IMR-90 (cell line): ENCODE measurements around the gene RIPK3. TPM values are rescaled to one million over a fixed set of nuclear protein-coding genes. Genes with fewer than 3 reads are reported as not detected.
"Not testable (repeated sequence)": the region's sequence is repeated elsewhere in the genome, so short reads cannot be mapped to it uniquely, and the experiment has no call there.

ENCODE experiments used
- ATAC-seq: fragments of 200-7000 bp; cut with Tn5 transposase; 2 replicates; pipeline ENCODE4 v1.9.1; 2020; ENCODE audit warnings: low read depth, mild to moderate bottlenecking, moderate library complexity
- BruUV-seq: library from RNA; stranded (reverse); fragments of 400-500 nt; replicated peaks from 2 replicates; lab custom pipeline; 2021; lab: Mats Ljungman, UMichigan
- CTCF ChIA-PET: fragments of 300-600 bp; formaldehyde crosslinking; extraction: SDS; loops from one replicate; lab custom pipeline; 2021; ENCODE audit warnings: antibody characterized with exemption; lab: Yijun Ruan, JAX
- POLR2A ChIA-PET: fragments of 300-600 bp; sonication (Branson Sonifier 250); formaldehyde crosslinking; loops from one replicate; lab custom pipeline; 2022; ENCODE audit warnings: antibody characterized with exemption; ENCODE audit not compliant: unreplicated experiment; lab: Charles Lee
- DNase-seq: peaks from one replicate; pipeline ENCODE4 v3.0.0; 2013
- H2AFZ ChIP-seq: replicated peaks from 2 replicates; pipeline ENCODE3; 2013; ENCODE audit warnings: low read length, mild to moderate bottlenecking; ENCODE audit not compliant: poor library complexity
- H2AK5ac ChIP-seq: 2 replicates; pipeline ENCODE4 v1.6.1; 2013; ENCODE audit warnings: low read depth, low read length, inconsistent platforms
- H2AK9ac ChIP-seq: replicated peaks from 2 replicates; pipeline ENCODE3; 2013; ENCODE audit warnings: mild to moderate bottlenecking, low read depth, low read length, moderate library complexity; ENCODE audit not compliant: poor library complexity
- H2BK120ac ChIP-seq: 2 replicates; pipeline ENCODE4 v1.6.1; 2013; ENCODE audit warnings: low read depth, low read length, inconsistent platforms
- H2BK15ac ChIP-seq: 3 replicates; pipeline ENCODE4 v1.6.1; 2013; ENCODE audit warnings: low read depth, low read length, inconsistent platforms
- H2BK20ac ChIP-seq: 2 replicates; pipeline ENCODE4 v1.6.1; 2013; ENCODE audit warnings: low read depth, mild to moderate bottlenecking, inconsistent platforms, low read length, moderate library complexity
- H2BK5ac ChIP-seq: 2 replicates; pipeline ENCODE4 v1.6.1; 2013; ENCODE audit warnings: mild to moderate bottlenecking, low read depth, low read length, inconsistent platforms; ENCODE audit not compliant: poor library complexity, severe bottlenecking
- H3K14ac ChIP-seq: replicated peaks from 2 replicates; pipeline ENCODE4 v1.6.1; 2013; ENCODE audit warnings: low read depth, low read length, inconsistent platforms
- H3K18ac ChIP-seq: 2 replicates; pipeline ENCODE4 v1.6.1; 2013; ENCODE audit warnings: low read depth, low read length, control low read depth
- H3K23ac ChIP-seq: 2 replicates; pipeline ENCODE4 v1.6.1; 2013; ENCODE audit warnings: low read depth, low read length, inconsistent platforms
- H3K27ac ChIP-seq: 2 replicates; pipeline ENCODE4 v1.5.1; 2013; ENCODE audit warnings: mild to moderate bottlenecking, control low read depth, low read length; ENCODE audit not compliant: insufficient read depth
- H3K27me3 ChIP-seq: 2 replicates; pipeline ENCODE4 v1.6.1; 2013; ENCODE audit warnings: low read length; ENCODE audit not compliant: control insufficient read depth, insufficient read depth
- H3K36me3 ChIP-seq: 2 replicates; pipeline ENCODE4 v1.6.1; 2013; ENCODE audit warnings: low read length, mixed read lengths; ENCODE audit not compliant: control insufficient read depth, insufficient read depth
- H3K4ac ChIP-seq: 2 replicates; pipeline ENCODE4 v1.6.1; 2013; ENCODE audit warnings: low read depth, low read length, inconsistent platforms
- H3K4me1 ChIP-seq: 2 replicates; pipeline ENCODE4 v1.6.1; 2013; ENCODE audit warnings: low read length, mixed read lengths; ENCODE audit not compliant: control insufficient read depth, insufficient read depth
- H3K4me2 ChIP-seq: 2 replicates; pipeline ENCODE4 v1.6.1; 2013; ENCODE audit warnings: low read depth, mild to moderate bottlenecking, control low read depth, low read length, moderate library complexity
- H3K4me3 ChIP-seq: 2 replicates; pipeline ENCODE4 v1.5.1; 2013; ENCODE audit warnings: low read depth, mild to moderate bottlenecking, control low read depth, low read length, moderate library complexity; ENCODE audit not compliant: insufficient read depth
- H3K56ac ChIP-seq: 2 replicates; pipeline ENCODE4 v1.6.1; 2013; ENCODE audit warnings: low read length, inconsistent platforms; ENCODE audit not compliant: insufficient read depth; ENCODE audit errors: extremely low read depth
- H3K79me1 ChIP-seq, 2 experiments: 2 replicates each; pipeline ENCODE4 v1.6.1; 2013; ENCODE audit warnings: low read length in 2 of 2, inconsistent platforms in 1 of 2, low read depth in 1 of 2
- H3K9ac ChIP-seq: 2 replicates; pipeline ENCODE4 v1.6.1; 2013; ENCODE audit warnings: low read depth, low read length, control low read depth
- H3K9me1 ChIP-seq: 2 replicates; pipeline ENCODE4 v1.6.1; 2013; ENCODE audit warnings: low read length, inconsistent platforms; ENCODE audit not compliant: insufficient read depth
- H3K9me3 ChIP-seq: 2 replicates; pipeline ENCODE4 v1.6.1; 2013; ENCODE audit warnings: low read length; ENCODE audit not compliant: control insufficient read depth, insufficient read depth
- H4K20me1 ChIP-seq: 2 replicates; pipeline ENCODE4 v1.6.1; 2013; ENCODE audit warnings: low read length, inconsistent platforms; ENCODE audit not compliant: insufficient read depth
- H4K5ac ChIP-seq: 2 replicates; pipeline ENCODE4 v1.6.1; 2013; ENCODE audit warnings: mild to moderate bottlenecking, low read depth, low read length, control low read depth
- H4K8ac ChIP-seq, 2 experiments: 2 replicates each; pipeline ENCODE4 v1.6.1; 2013; ENCODE audit warnings: low read depth in 2 of 2, low read length in 2 of 2, control low read depth in 1 of 2, inconsistent platforms in 1 of 2
- H4K91ac ChIP-seq: 2 replicates; pipeline ENCODE4 v1.6.1; 2013; ENCODE audit warnings: low read depth, low read length, inconsistent platforms; ENCODE audit not compliant: insufficient read depth
- RAD21 ChIP-seq: IDR thresholded peaks from 2 replicates; pipeline ENCODE4 v1.6.1; 2012; ENCODE audit warnings: low read length, improper control_type of control experiment
- SMC3 ChIP-seq: fragments of 150-350 bp; IDR thresholded peaks from 2 replicates; pipeline ENCODE4 v1.6.1; 2016; ENCODE audit warnings: low read depth, mild to moderate bottlenecking, antibody characterized with exemption, low read length, moderate library complexity
- WGBS, 2 experiments: methylation state at CpG; one replicate each; pipeline versions ENCODE4 v1.1.5 to v1.1.7; 2013; ENCODE audit warnings: missing lambda C conversion rate in 2 of 2; ENCODE audit not compliant: insufficient read length in 1 of 2; ENCODE audit errors: extremely low coverage in 2 of 2; 5-methylcytosine and 5-hydroxymethylcytosine counted together
- dilution Hi-C: fragments of 300-500 bp; cut with HindIII; formaldehyde crosslinking; loops from one replicate; pipeline ENCODE4 v1.14.3; 2018; ENCODE audit warnings: low sequenced_read_pairs; ENCODE audit not compliant: unreplicated experiment
- in situ Hi-C: fragments of 300-500 bp; cut with MboI; formaldehyde crosslinking; loops from 3 replicates; pipeline ENCODE4 v1.14.3; 2019; ENCODE audit warnings: low sequenced_read_pairs, inconsistent platforms, mixed read lengths
- intact Hi-C: fragments of 100-400 bp; cut with micrococcal nuclease; formaldehyde crosslinking; loops from 2 replicates; pipeline ENCODE4 v1.10.0; 2022
- polyA plus RNA-seq, 3 experiments: library from polyadenylated mRNA; depleted of rRNA; stranded (reverse); fragments of >200 nt; gene quantifications; 2 replicates each; pipeline ENCODE4 v1.2.3, GENCODE V29; 2012; ENCODE audit warnings: low replicate concordance in 1 of 3
- total RNA-seq: library from RNA; depleted of rRNA; stranded (reverse); fragments of >200 nt; gene quantifications from 2 replicates; pipeline ENCODE4 v1.2.3, GENCODE V29; 2012
- TF ChIP-seq, protein P1 (sequence below): conservative IDR thresholded peaks from 2 replicates; pipeline ENCODE4 v1.5.1; 2012; ENCODE audit warnings: mild to moderate bottlenecking, low read depth, low read length, improper control_type of control experiment

The RIPK3 gene
- total and polyA plus RNA-seq, 2 of the 4 experiments (the other 2 are of a cell fraction), result 0.09 TPM; not detected in 1

DNA sequence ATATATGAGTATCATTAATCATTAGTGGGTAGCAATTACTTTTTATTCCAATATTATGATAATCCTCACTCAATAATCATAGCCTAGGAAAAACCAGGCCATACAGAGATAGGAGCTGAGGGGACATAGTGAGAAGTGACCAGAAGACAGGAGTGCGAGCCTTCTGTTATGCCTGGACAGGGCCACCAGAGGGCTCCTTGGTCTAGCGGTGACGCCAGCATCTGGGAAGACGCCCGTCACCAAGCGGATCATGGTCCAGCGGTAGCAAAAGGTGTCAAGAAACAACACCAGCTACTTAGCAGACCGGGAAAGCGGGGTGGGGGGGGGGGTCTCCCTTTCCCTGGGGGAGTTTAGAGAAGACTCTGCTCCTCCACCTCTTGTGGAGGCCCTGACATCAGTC is 11.9 kb downstream of the RIPK3 start:
- H2AK5ac ChIP-seq, H3K9me3 ChIP-seq, H3K9ac ChIP-seq, BruUV-seq, H4K5ac ChIP-seq, H4K20me1 ChIP-seq, H3K36me3 ChIP-seq, H3K56ac ChIP-seq, in situ Hi-C loops, H3K9me1 ChIP-seq, H2BK15ac ChIP-seq, H3K4me2 ChIP-seq, H3K4me1 ChIP-seq, ATAC-seq, H4K8ac ChIP-seq, H2BK120ac ChIP-seq, H3K27ac ChIP-seq, H2AFZ ChIP-seq, H3K4ac ChIP-seq, POLR2A ChIA-PET, H2BK20ac ChIP-seq, H3K4me3 ChIP-seq, H2AK9ac ChIP-seq, H3K23ac ChIP-seq, dilution Hi-C loops, H3K18ac ChIP-seq, H3K14ac ChIP-seq, H3K79me1 ChIP-seq, DNase-seq, H4K91ac ChIP-seq, H2BK5ac ChIP-seq: not testable (repeated sequence)
- TF ChIP-seq SMC3 (peak; percentile 27; the same call in 1 of the 2 replicates), RAD21 (peak; percentile 35)
- TF ChIP-seq, protein P1, sequence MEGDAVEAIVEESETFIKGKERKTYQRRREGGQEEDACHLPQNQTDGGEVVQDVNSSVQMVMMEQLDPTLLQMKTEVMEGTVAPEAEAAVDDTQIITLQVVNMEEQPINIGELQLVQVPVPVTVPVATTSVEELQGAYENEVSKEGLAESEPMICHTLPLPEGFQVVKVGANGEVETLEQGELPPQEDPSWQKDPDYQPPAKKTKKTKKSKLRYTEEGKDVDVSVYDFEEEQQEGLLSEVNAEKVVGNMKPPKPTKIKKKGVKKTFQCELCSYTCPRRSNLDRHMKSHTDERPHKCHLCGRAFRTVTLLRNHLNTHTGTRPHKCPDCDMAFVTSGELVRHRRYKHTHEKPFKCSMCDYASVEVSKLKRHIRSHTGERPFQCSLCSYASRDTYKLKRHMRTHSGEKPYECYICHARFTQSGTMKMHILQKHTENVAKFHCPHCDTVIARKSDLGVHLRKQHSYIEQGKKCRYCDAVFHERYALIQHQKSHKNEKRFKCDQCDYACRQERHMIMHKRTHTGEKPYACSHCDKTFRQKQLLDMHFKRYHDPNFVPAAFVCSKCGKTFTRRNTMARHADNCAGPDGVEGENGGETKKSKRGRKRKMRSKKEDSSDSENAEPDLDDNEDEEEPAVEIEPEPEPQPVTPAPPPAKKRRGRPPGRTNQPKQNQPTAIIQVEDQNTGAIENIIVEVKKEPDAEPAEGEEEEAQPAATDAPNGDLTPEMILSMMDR, result peak; percentile 36; the same call in 1 of the 2 replicates
- CTCF ChIA-PET, result interaction anchor here (1.9 kb wide), 1 partner anchor 104 kb away, joined by 12 read pairs; no protein-coding TSS in a partner anchor
- peaks cover 28% of the 10 kb centered on the region for H3K27me3 ChIP-seq
- WGBS, 2 experiments, result no CpG with 5 or more reads among the region's 9 CpGs
- intact Hi-C loops, result loop anchor here (1.0 kb wide), 1 partner anchor 108 kb away; no protein-coding TSS in a partner anchor
